Measurements from ENCODE around the gene SLC3A2. TPM values are rescaled to one million over a fixed set of nuclear protein-coding genes. Genes with fewer than 3 reads are reported as not detected.
A peak's percentile ranks its signal among the peaks of the same experiment; 100 is the strongest.

The SLC3A2 gene
- total RNA-seq, 1 donor from 2014 or later = 588 TPM

- no peak overlapping the region for H3K4me3 ChIP-seq (ENCODE audit: insufficient read depth, low read depth, low read length)
- Mint-ChIP-seq H3K4me1 (ENCODE audit: low read depth, unreplicated experiment) (peaks cover 8% of the 10 kb centered on the region), H3K27ac (ENCODE audit: unreplicated experiment) (no peak overlapping the region), H3K36me3 (ENCODE audit: low read depth, unreplicated experiment) (no peaks in the 10 kb centered on the region), H3K27me3 (ENCODE audit: low read depth, unreplicated experiment) (no peaks in the 10 kb centered on the region), H3K4me3 (ENCODE audit: unreplicated experiment) (peak overlapping the region; percentile 1), H3K9me3 (ENCODE audit: unreplicated experiment) (no peaks in the 10 kb centered on the region)
- no peak overlapping the region for H2AFZ ChIP-seq (ENCODE audit: low read depth, low read length)
- H4K20me1 ChIP-seq (ENCODE audit: insufficient read depth, low read length) = no peaks in the 10 kb centered on the region
- H3K27me3 ChIP-seq (ENCODE audit: insufficient read depth, low read length) = no peaks in the 10 kb centered on the region
- H3K4me1 ChIP-seq (ENCODE audit: insufficient read depth, low read length) = peaks cover 15% of the 10 kb centered on the region
- H3K79me2 ChIP-seq (ENCODE audit: insufficient read depth, low read length) = peaks cover 10% of the 10 kb centered on the region
- no peak overlapping the region for H3K27ac ChIP-seq (ENCODE audit: low read depth, low read length)
- H3K9me3 ChIP-seq (ENCODE audit: insufficient read depth, low read depth, low read length) = no peaks in the 10 kb centered on the region
- no peak overlapping the region for H3K4me2 ChIP-seq (ENCODE audit: low read length)
- TF ChIP-seq EZH2 (IDR thresholded peaks at IDR 0.05; ENCODE audit: insufficient read depth, low read length) (no peak), CTCF (IDR thresholded peaks at IDR 0.05; ENCODE audit: insufficient read depth, low read depth, low read length) (no peak)
- no peak for FAIRE-seq
- H3K9ac ChIP-seq (ENCODE audit: low read length) = no peak overlapping the region
- H3K36me3 ChIP-seq (ENCODE audit: insufficient read depth, low read length) = no peaks in the 10 kb centered on the region
- no peak for DNase-seq (ENCODE audit: low read depth)
Observed at GRCh38 chr11:62843466-62843865, 37.2 kb upstream of the SLC3A2 start.

GRCh38 chr11:62844154-62844553 lies 36.5 kb upstream of the SLC3A2 start:
- no peaks in the 10 kb centered on the region for H4K20me1 ChIP-seq (ENCODE audit: insufficient read depth, low read length)
- H3K27me3 ChIP-seq (ENCODE audit: insufficient read depth, low read length) = no peaks in the 10 kb centered on the region
- H3K4me2 ChIP-seq (ENCODE audit: low read length) = no peak overlapping the region
- no peak overlapping the region for H3K4me3 ChIP-seq (ENCODE audit: insufficient read depth, low read depth, low read length)
- peaks cover 11% of the 10 kb centered on the region for H3K4me1 ChIP-seq (ENCODE audit: insufficient read depth, low read length)
- Mint-ChIP-seq H3K36me3 (ENCODE audit: low read depth, unreplicated experiment) (no peaks in the 10 kb centered on the region), H3K9me3 (ENCODE audit: unreplicated experiment) (no peaks in the 10 kb centered on the region), H3K27ac (ENCODE audit: unreplicated experiment) (no peak overlapping the region), H3K4me1 (ENCODE audit: low read depth, unreplicated experiment) (peaks cover 5% of the 10 kb centered on the region), H3K4me3 (ENCODE audit: unreplicated experiment) (no peak overlapping the region), H3K27me3 (ENCODE audit: low read depth, unreplicated experiment) (no peaks in the 10 kb centered on the region)
- DNase-seq (ENCODE audit: low read depth) (no peak), FAIRE-seq (no peak)
- H3K9ac ChIP-seq (ENCODE audit: low read length) = no peak overlapping the region
- peaks cover 3% of the 10 kb centered on the region for H3K79me2 ChIP-seq (ENCODE audit: insufficient read depth, low read length)
- H2AFZ ChIP-seq (ENCODE audit: low read depth, low read length) = no peak overlapping the region
- no peaks in the 10 kb centered on the region for H3K9me3 ChIP-seq (ENCODE audit: insufficient read depth, low read depth, low read length)
- no peak overlapping the region for H3K27ac ChIP-seq (ENCODE audit: low read depth, low read length)
- no peaks in the 10 kb centered on the region for H3K36me3 ChIP-seq (ENCODE audit: insufficient read depth, low read length)
- TF ChIP-seq CTCF (IDR thresholded peaks at IDR 0.05; ENCODE audit: insufficient read depth, low read depth, low read length) (no peak), EZH2 (IDR thresholded peaks at IDR 0.05; ENCODE audit: insufficient read depth, low read length) (no peak)

- Mint-ChIP-seq H3K27me3 (ENCODE audit: low read depth, unreplicated experiment) (no peaks in the 10 kb centered on the region), H3K4me3 (ENCODE audit: unreplicated experiment) (no peak overlapping the region), H3K9me3 (ENCODE audit: unreplicated experiment) (no peaks in the 10 kb centered on the region), H3K27ac (ENCODE audit: unreplicated experiment) (no peak overlapping the region), H3K4me1 (ENCODE audit: low read depth, unreplicated experiment) (peaks cover 5% of the 10 kb centered on the region), H3K36me3 (ENCODE audit: low read depth, unreplicated experiment) (no peaks in the 10 kb centered on the region)
- no peaks in the 10 kb centered on the region for H3K79me2 ChIP-seq (ENCODE audit: insufficient read depth, low read length)
- no peaks in the 10 kb centered on the region for H3K36me3 ChIP-seq (ENCODE audit: insufficient read depth, low read length)
- no peaks in the 10 kb centered on the region for H3K27me3 ChIP-seq (ENCODE audit: insufficient read depth, low read length)
- no peak overlapping the region for H3K4me3 ChIP-seq (ENCODE audit: insufficient read depth, low read depth, low read length)
- no peak overlapping the region for H3K9ac ChIP-seq (ENCODE audit: low read length)
- no peak overlapping the region for H3K4me2 ChIP-seq (ENCODE audit: low read length)
- H3K27ac ChIP-seq (ENCODE audit: low read depth, low read length) = no peak overlapping the region
- H4K20me1 ChIP-seq (ENCODE audit: insufficient read depth, low read length) = peaks cover under 1% of the 10 kb centered on the region
- H3K4me1 ChIP-seq (ENCODE audit: insufficient read depth, low read length) = peaks cover 11% of the 10 kb centered on the region
- H3K9me3 ChIP-seq (ENCODE audit: insufficient read depth, low read depth, low read length) = no peaks in the 10 kb centered on the region
- no peak for DNase-seq (ENCODE audit: low read depth)
- no peak for FAIRE-seq
- no peak for TF ChIP-seq CTCF (IDR thresholded peaks at IDR 0.05; ENCODE audit: insufficient read depth, low read depth, low read length)
- H2AFZ ChIP-seq (ENCODE audit: low read depth, low read length) = no peak overlapping the region
Observed at GRCh38 chr11:62846177-62846576, 34.5 kb upstream of the SLC3A2 start.

Data from astrocyte (in vitro differentiated cells and primary cell).